HG02623 (cell line): ENCODE data around the gene PAPSS1.

ENCODE experiments used
- ATAC-seq: cut with Tn5 transposase; IDR thresholded peaks from one replicate; pipeline ENCODE4 v1.9.1; 2021; ENCODE audit warnings: moderate library complexity; ENCODE audit not compliant: unreplicated experiment

PAPSS1 gene

DNA sequence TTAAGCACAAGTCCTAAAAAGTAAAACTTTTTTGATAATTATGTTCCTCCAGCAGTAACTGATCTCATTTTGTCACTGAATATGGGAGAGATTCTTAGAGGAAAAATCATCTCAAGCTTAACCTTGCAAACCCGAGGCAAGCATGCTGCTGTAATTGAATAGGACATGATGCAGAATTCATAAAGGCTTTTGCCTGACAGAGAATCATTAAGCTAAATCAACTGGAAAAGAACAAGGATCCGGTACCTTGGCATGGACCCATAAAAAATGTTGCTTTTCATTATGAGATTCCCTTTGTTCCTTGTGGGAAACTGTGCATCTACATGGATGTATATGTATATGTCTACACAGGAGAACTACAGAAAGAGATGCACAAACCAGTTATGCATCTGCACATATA is 149.1 kb downstream of the PAPSS1 start:
- ATAC-seq, result no peak

DNA sequence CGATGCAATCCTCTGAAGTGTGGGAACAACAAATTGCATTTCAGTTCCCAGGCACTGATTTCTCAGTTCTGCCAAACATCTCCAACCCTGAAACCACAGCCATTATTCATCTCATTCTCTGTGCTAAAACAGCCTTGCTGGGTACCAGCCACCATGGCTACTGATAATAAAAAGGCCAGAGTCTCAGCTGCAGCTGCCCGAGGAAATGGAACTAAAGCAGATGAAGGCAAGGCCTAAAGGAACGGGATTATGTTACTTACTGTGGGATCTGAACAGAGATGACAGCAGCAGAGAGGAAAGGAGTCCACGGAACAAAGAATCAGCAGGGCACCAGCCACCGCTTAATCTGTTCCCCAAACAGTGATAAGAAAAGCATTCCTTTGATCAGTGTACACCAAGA is 155.7 kb downstream of the PAPSS1 start:
- ATAC-seq, result no peak
